Measurements from ENCODE around the gene RBP5. TPM values are rescaled to one million over a fixed set of nuclear protein-coding genes. Genes with fewer than 3 reads are reported as not detected.
A peak's percentile ranks its signal among the peaks of the same experiment; 100 is the strongest.

RBP5 gene
- total and polyA plus RNA-seq, 4 donors, result 12.9 to 108 (median 63.6) TPM

- no peaks in the 10 kb centered on the region for H3K9me3 ChIP-seq (ENCODE audit: control insufficient read depth in 4 of 4, low read length in 3 of 4)
- peaks cover 3 to 27% (median 15%) of the 10 kb centered on the region in 4 donors for H3K4me1 ChIP-seq (ENCODE audit: control insufficient read depth in 4 of 4, insufficient read depth in 4 of 4, low read length in 3 of 4)
- no peak for DNase-seq (ENCODE audit: low spot score)
- no peak overlapping the region for H3K4me3 ChIP-seq (ENCODE audit: low read depth in 1 of 3, low read length in 3 of 3)
- H3K9ac ChIP-seq (ENCODE audit: low read depth in 1 of 2, low read length in 2 of 2), result no peak overlapping the region
- TF ChIP-seq RAD21 (IDR thresholded peaks at IDR 0.05) (no peak), FOXA1 (IDR thresholded peaks at IDR 0.05) (no peak), SP1 (IDR thresholded peaks at IDR 0.05) (no peak), NR2F2 (IDR thresholded peaks at IDR 0.05) (no peak), JUND (IDR thresholded peaks at IDR 0.05) (no peak), RXRA (IDR thresholded peaks at IDR 0.05) (peak in 1 of 2 donors; percentile 66), ZBTB33 (IDR thresholded peaks at IDR 0.05) (no peak), HNF4G (IDR thresholded peaks at IDR 0.05) (no peak), HNF4A (conservative IDR thresholded peaks at IDR 0.05) (peak in 1 of 2 donors; percentile 57), TAF1 (conservative IDR thresholded peaks at IDR 0.05) (no peak), ATF3 (IDR thresholded peaks at IDR 0.05) (no peak), REST (IDR thresholded peaks at IDR 0.05) (no peak), YY1 (IDR thresholded peaks at IDR 0.05) (no peak), GABPA (IDR thresholded peaks at IDR 0.05 in 1 of 2, conservative IDR thresholded peaks at IDR 0.05 in 1 of 2) (no peak), CTCF (IDR thresholded peaks at IDR 0.05; ENCODE audit: low read depth, low read length, missing input control) (no peak)
- 75% methylated on average over 18 of the region's 18 CpGs for WGBS
- H3K36me3 ChIP-seq (ENCODE audit: control insufficient read depth in 4 of 4, insufficient read depth in 3 of 4, low read depth in 1 of 4, low read length in 3 of 4), result peaks cover 0 to 45% (median 14%) of the 10 kb centered on the region in 4 donors
- H3K27ac ChIP-seq (ENCODE audit: low read depth in 1 of 2, low read length in 2 of 2), result peak overlapping the region in 1 of 2 donors; percentile 23
- no peaks in the 10 kb centered on the region for H3K27me3 ChIP-seq (ENCODE audit: control insufficient read depth in 4 of 4, insufficient read depth in 4 of 4, low read length in 3 of 4)
These were observed 14.2 kb upstream of the RBP5 start for GRCh38 chr12:7142809-7143465.

Data from liver (tissue), 9 donors.